Measurements from ENCODE around the gene FKBP8.

The FKBP8 gene

DNA sequence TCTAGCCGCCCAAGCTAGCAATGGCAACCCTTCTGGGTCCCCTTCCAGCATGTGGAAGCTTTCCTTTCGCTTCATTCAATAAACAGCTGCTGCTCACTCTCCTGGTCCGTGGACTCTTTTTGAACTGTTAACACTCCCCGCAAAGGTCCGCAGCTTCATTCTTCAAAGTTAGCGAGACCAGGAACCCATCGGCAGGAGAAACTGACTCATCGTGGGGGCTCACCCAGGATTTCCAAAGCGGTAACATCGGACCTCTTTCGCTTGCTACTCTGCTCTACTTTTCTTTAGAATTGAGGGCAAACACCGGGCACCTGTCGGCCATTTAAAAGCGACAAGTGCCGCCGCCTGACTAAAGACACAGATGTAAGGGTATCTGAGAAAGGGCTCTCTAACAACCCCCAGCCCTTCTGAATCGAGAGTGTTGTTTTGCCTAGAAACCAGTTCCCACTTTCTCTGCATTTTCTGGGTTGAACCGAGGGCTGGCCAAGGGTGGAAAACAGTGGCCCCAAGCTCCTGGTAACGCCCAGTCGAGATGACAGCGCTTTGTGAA, 34.1 kb upstream of the FKBP8 start:
- Histone ChIP-seq H3K27me3 (ENCODE audit: control insufficient read depth, insufficient read depth, low read length) (no peaks in the 10 kb centered on the region), H3K36me3 (ENCODE audit: control insufficient read depth, insufficient read depth, low read length) (peaks cover 9% of the 10 kb centered on the region), H3K4me3 (ENCODE audit: low read length) (no peak overlapping the region), H3K9me3 (ENCODE audit: control insufficient read depth, low read length) (no peaks in the 10 kb centered on the region), H3K4me1 (ENCODE audit: control insufficient read depth, insufficient read depth, low read length) (peaks cover 14% of the 10 kb centered on the region), H3K9ac (ENCODE audit: low read length) (no peak overlapping the region)

- H3K36me3 ChIP-seq (ENCODE audit: control insufficient read depth, insufficient read depth, low read length) = peaks cover 9% of the 10 kb centered on the region
- peaks cover 15% of the 10 kb centered on the region for H3K4me1 ChIP-seq (ENCODE audit: control insufficient read depth, insufficient read depth, low read length)
Observed at GRCh38 chr19:18576383-18576782, 33.0 kb upstream of the FKBP8 start.

GRCh38 chr19:18574691-18575291, 31.4 kb upstream of the FKBP8 start:
- Histone ChIP-seq H3K4me1 (ENCODE audit: control insufficient read depth, insufficient read depth, low read length) (peaks cover 15% of the 10 kb centered on the region), H3K36me3 (ENCODE audit: control insufficient read depth, insufficient read depth, low read length) (peaks cover 9% of the 10 kb centered on the region), H3K9me3 (ENCODE audit: control insufficient read depth, low read length) (no peaks in the 10 kb centered on the region), H3K27me3 (ENCODE audit: control insufficient read depth, insufficient read depth, low read length) (no peaks in the 10 kb centered on the region), H3K4me3 (ENCODE audit: low read length) (no peak overlapping the region), H3K9ac (ENCODE audit: low read length) (no peak overlapping the region)

More at GRCh38 chr19:18576383-18576782, 33.0 kb upstream of the FKBP8 start:
- Histone ChIP-seq H3K27me3 (ENCODE audit: control insufficient read depth, insufficient read depth, low read length) (no peaks in the 10 kb centered on the region), H3K9ac (ENCODE audit: low read length) (no peak overlapping the region), H3K9me3 (ENCODE audit: control insufficient read depth, low read length) (no peaks in the 10 kb centered on the region), H3K4me3 (ENCODE audit: low read length) (no peak overlapping the region)

- peak within 1 kb of the TSS; percentile 80 for H3K4me3 ChIP-seq (ENCODE audit: low read length)
- no peaks in the 10 kb centered on the region for H3K9me3 ChIP-seq (ENCODE audit: control insufficient read depth, low read length)
- peaks cover 9% of the 10 kb centered on the region for H3K36me3 ChIP-seq (ENCODE audit: control insufficient read depth, insufficient read depth, low read length)
- H3K9ac ChIP-seq (ENCODE audit: low read length) = peak within 1 kb of the TSS; percentile 91
- peaks cover 15% of the 10 kb centered on the region for H3K4me1 ChIP-seq (ENCODE audit: control insufficient read depth, insufficient read depth, low read length)
- H3K27me3 ChIP-seq (ENCODE audit: control insufficient read depth, insufficient read depth, low read length) = no peaks in the 10 kb centered on the region
Observed at GRCh38 chr19:18571564-18572344, 28.4 kb upstream of the FKBP8 start, which contains the start of gene UBA52. Gene UBA52, plus strand, starts transcription at chr19:18571857. Its CDS starts 1,444 bp downstream, at chr19:18573301.

- H3K9me3 ChIP-seq (ENCODE audit: control insufficient read depth, low read length) = no peaks in the 10 kb centered on the region
- H3K9ac ChIP-seq (ENCODE audit: low read length) = no peak overlapping the region
- no peaks in the 10 kb centered on the region for H3K27me3 ChIP-seq (ENCODE audit: control insufficient read depth, insufficient read depth, low read length)
- peaks cover 11% of the 10 kb centered on the region for H3K4me1 ChIP-seq (ENCODE audit: control insufficient read depth, insufficient read depth, low read length)
- H3K36me3 ChIP-seq (ENCODE audit: control insufficient read depth, insufficient read depth, low read length) = peaks cover 6% of the 10 kb centered on the region
- no peak overlapping the region for H3K4me3 ChIP-seq (ENCODE audit: low read length)
Observed at GRCh38 chr19:18568367-18568766, 25.0 kb upstream of the FKBP8 start.

DNA sequence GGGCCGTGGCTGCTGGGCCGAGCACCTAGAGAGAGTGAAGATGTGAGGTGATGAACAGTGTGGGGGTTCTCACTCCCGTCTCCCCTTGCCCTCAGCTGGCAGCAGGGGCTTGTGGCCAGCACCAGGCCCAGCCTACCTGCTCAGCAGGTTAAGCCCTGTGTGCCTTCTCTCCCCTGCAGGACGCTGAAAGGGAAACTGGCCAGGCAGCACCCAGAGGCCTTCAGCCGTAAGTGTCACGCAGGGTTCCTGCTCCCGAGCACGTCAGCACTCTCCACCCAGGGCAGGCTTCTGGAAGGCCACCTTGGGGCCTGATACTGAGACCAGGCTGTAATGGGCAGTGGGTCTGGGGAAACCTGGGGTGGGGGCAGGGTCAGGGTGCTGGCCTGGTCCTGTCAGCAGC, 23.6 kb upstream of the FKBP8 start:
- H3K36me3 ChIP-seq (ENCODE audit: control insufficient read depth, insufficient read depth, low read length) = peaks cover 6% of the 10 kb centered on the region
- H3K9ac ChIP-seq (ENCODE audit: low read length) = no peak overlapping the region
- no peaks in the 10 kb centered on the region for H3K27me3 ChIP-seq (ENCODE audit: control insufficient read depth, insufficient read depth, low read length)
- no peak overlapping the region for H3K4me3 ChIP-seq (ENCODE audit: low read length)
- H3K9me3 ChIP-seq (ENCODE audit: control insufficient read depth, low read length) = no peaks in the 10 kb centered on the region
- no peaks in the 10 kb centered on the region for H3K4me1 ChIP-seq (ENCODE audit: control insufficient read depth, insufficient read depth, low read length)

- H3K36me3 ChIP-seq (ENCODE audit: control insufficient read depth, insufficient read depth, low read length) = peaks cover 6% of the 10 kb centered on the region
Observed at GRCh38 chr19:18562086-18562485, 18.7 kb upstream of the FKBP8 start.

GRCh38 chr19:18559685-18560084, 16.3 kb upstream of the FKBP8 start:
- no peak overlapping the region for H3K9ac ChIP-seq (ENCODE audit: low read length)
- H3K9me3 ChIP-seq (ENCODE audit: control insufficient read depth, low read length) = no peaks in the 10 kb centered on the region
- H3K36me3 ChIP-seq (ENCODE audit: control insufficient read depth, insufficient read depth, low read length) = peaks cover 3% of the 10 kb centered on the region
- H3K4me3 ChIP-seq (ENCODE audit: low read length) = no peak overlapping the region
- H3K27me3 ChIP-seq (ENCODE audit: control insufficient read depth, insufficient read depth, low read length) = no peaks in the 10 kb centered on the region
- peaks cover 11% of the 10 kb centered on the region for H3K4me1 ChIP-seq (ENCODE audit: control insufficient read depth, insufficient read depth, low read length)

More at GRCh38 chr19:18562086-18562485, 18.7 kb upstream of the FKBP8 start:
- Histone ChIP-seq H3K27me3 (ENCODE audit: control insufficient read depth, insufficient read depth, low read length) (no peaks in the 10 kb centered on the region), H3K9me3 (ENCODE audit: control insufficient read depth, low read length) (no peaks in the 10 kb centered on the region), H3K4me3 (ENCODE audit: low read length) (no peak overlapping the region), H3K4me1 (ENCODE audit: control insufficient read depth, insufficient read depth, low read length) (peaks cover 11% of the 10 kb centered on the region), H3K9ac (ENCODE audit: low read length) (no peak overlapping the region)

GRCh38 chr19:18558604-18559003, 15.2 kb upstream of the FKBP8 start:
- H3K27me3 ChIP-seq (ENCODE audit: control insufficient read depth, insufficient read depth, low read length) = no peaks in the 10 kb centered on the region
- H3K9me3 ChIP-seq (ENCODE audit: control insufficient read depth, low read length) = no peaks in the 10 kb centered on the region
- peak overlapping the region; percentile 26 for H3K4me3 ChIP-seq (ENCODE audit: low read length)
- no peaks in the 10 kb centered on the region for H3K36me3 ChIP-seq (ENCODE audit: control insufficient read depth, insufficient read depth, low read length)
- peaks cover 11% of the 10 kb centered on the region for H3K4me1 ChIP-seq (ENCODE audit: control insufficient read depth, insufficient read depth, low read length)
- H3K9ac ChIP-seq (ENCODE audit: low read length) = peak overlapping the region; percentile 80

GRCh38 chr19:18558202-18558555, 14.8 kb upstream of the FKBP8 start:
- Histone ChIP-seq H3K36me3 (ENCODE audit: control insufficient read depth, insufficient read depth, low read length) (no peaks in the 10 kb centered on the region), H3K9ac (ENCODE audit: low read length) (peak overlapping the region; percentile 80), H3K4me3 (ENCODE audit: low read length) (peak overlapping the region; percentile 26), H3K4me1 (ENCODE audit: control insufficient read depth, insufficient read depth, low read length) (peaks cover 11% of the 10 kb centered on the region), H3K27me3 (ENCODE audit: control insufficient read depth, insufficient read depth, low read length) (no peaks in the 10 kb centered on the region), H3K9me3 (ENCODE audit: control insufficient read depth, low read length) (no peaks in the 10 kb centered on the region)

DNA sequence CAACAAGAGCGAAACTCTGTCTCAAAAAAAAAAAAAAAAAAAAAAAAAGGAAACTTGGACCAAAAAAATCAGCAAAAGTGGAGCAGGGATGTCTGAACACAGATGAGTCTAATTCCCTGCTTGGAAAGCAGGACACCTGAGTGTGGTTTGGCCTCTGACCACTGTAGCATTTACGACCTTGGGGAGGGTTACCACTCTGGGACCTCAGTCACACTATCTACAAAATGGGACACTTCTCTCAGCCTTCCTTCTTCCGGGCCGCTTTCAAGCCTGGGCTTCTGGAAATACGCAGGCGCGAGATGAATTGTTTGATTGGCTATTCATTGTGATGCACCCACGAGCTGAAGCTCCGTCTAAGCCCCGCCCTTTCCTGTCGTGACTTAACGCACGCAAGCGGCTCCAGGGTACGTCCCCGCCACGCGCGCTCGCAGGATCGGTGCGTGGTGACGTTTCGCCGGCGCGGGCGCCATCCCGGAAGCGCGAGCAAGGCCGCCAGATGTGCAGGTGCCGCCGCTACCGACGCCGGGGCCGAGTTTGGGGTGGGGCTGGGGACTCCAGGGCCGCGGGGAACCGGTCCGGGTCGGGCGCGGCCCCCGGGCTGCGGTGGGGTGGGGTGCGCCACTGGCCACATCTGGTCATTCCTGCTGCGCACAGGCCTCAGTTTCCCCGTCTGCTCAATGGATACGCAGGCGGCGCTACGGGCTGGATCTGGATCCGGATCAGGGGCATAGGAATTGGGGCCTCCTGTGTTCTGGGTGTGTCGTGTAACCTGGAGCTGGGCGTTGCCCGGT, 14.2 kb upstream of the FKBP8 start, which contains the start of gene KXD1:
Gene KXD1, plus strand, starts transcription at position 460 of the 791 bp plus-strand sequence. CDS start 4,187 bp downstream, outside the sequence.
- Histone ChIP-seq H3K4me1 (ENCODE audit: control insufficient read depth, insufficient read depth, low read length) (peaks cover 11% of the 10 kb centered on the region), H3K9me3 (ENCODE audit: control insufficient read depth, low read length) (no peaks in the 10 kb centered on the region), H3K36me3 (ENCODE audit: control insufficient read depth, insufficient read depth, low read length) (no peaks in the 10 kb centered on the region)

More for the DNA sequence above, 14.2 kb upstream of the FKBP8 start, which contains the start of gene KXD1:
- peak within 1 kb of the TSS; percentile 80 for H3K9ac ChIP-seq (ENCODE audit: low read length)
- no peaks in the 10 kb centered on the region for H3K27me3 ChIP-seq (ENCODE audit: control insufficient read depth, insufficient read depth, low read length)
- peak within 1 kb of the TSS; percentile 26 for H3K4me3 ChIP-seq (ENCODE audit: low read length)
